Astrocyte (in vitro differentiated cells and primary cell): ENCODE results near the gene CCDC30. TPM values are rescaled to one million over a fixed set of nuclear protein-coding genes. Genes with fewer than 3 reads are reported as not detected.
"Not testable (repeated sequence)": the region's sequence is repeated elsewhere in the genome, so short reads cannot be mapped to it uniquely, and the experiment has no call there.

ENCODE experiments used
- DNase-seq: peaks from one replicate; pipeline ENCODE4 v3.0.0-alpha.2; 2010; ENCODE audit warnings: low read depth
- FAIRE-seq: peaks from 2 replicates; lab custom pipeline; 2011; peaks lifted over from hg19 to GRCh38; lab: Jason Lieb, UNC
- H2AFZ ChIP-seq: 2 replicates; pipeline ENCODE4 v1.6.0; 2012; ENCODE audit warnings: low read depth, low read length, inconsistent platforms
- H3K27ac ChIP-seq: 2 replicates; pipeline ENCODE4 v1.5.1; 2011; ENCODE audit warnings: low read depth, low read length, inconsistent platforms
- H3K27me3 ChIP-seq: 2 replicates; pipeline ENCODE4 v1.6.0; 2011; ENCODE audit warnings: low read length, inconsistent platforms; ENCODE audit not compliant: insufficient read depth
- H3K36me3 ChIP-seq: 2 replicates; pipeline ENCODE4 v1.5.1; 2011; ENCODE audit warnings: low read length, inconsistent platforms; ENCODE audit not compliant: insufficient read depth
- H3K4me1 ChIP-seq: 2 replicates; pipeline ENCODE4 v1.5.1; 2011; ENCODE audit warnings: low read length, inconsistent platforms; ENCODE audit not compliant: insufficient read depth
- H3K4me2 ChIP-seq: 2 replicates; pipeline ENCODE4 v1.6.0; 2012; ENCODE audit warnings: low read length, inconsistent platforms
- H3K4me3 ChIP-seq: 2 replicates; pipeline ENCODE4 v1.5.1; 2011; ENCODE audit warnings: low read depth, mild to moderate bottlenecking, low read length, inconsistent platforms; ENCODE audit not compliant: insufficient read depth
- H3K79me2 ChIP-seq: 2 replicates; pipeline ENCODE4 v1.6.0; 2012; ENCODE audit warnings: mild to moderate bottlenecking, low read length, inconsistent platforms; ENCODE audit not compliant: insufficient read depth
- H3K9ac ChIP-seq: 2 replicates; pipeline ENCODE4 v1.6.0; 2012; ENCODE audit warnings: mild to moderate bottlenecking, low read length, inconsistent platforms
- H3K9me3 ChIP-seq: 2 replicates; pipeline ENCODE4 v1.5.1; 2012; ENCODE audit warnings: low read depth, mild to moderate bottlenecking, low read length, inconsistent platforms; ENCODE audit not compliant: insufficient read depth
- H4K20me1 ChIP-seq: 2 replicates; pipeline ENCODE4 v1.6.0; 2012; ENCODE audit warnings: low read length, inconsistent platforms; ENCODE audit not compliant: insufficient read depth
- H3K27ac Mint-ChIP-seq: one replicate; pipeline ENCODE4 v1.8.0; 2021; ENCODE audit warnings: mild to moderate bottlenecking, mixed read lengths; ENCODE audit not compliant: unreplicated experiment
- H3K27me3 Mint-ChIP-seq: one replicate; pipeline ENCODE4 v1.8.0; 2021; ENCODE audit warnings: low read depth, mixed read lengths; ENCODE audit not compliant: unreplicated experiment
- H3K36me3 Mint-ChIP-seq: one replicate; pipeline ENCODE4 v1.8.0; 2021; ENCODE audit warnings: low read depth, mixed read lengths; ENCODE audit not compliant: unreplicated experiment
- H3K4me1 Mint-ChIP-seq: one replicate; pipeline ENCODE4 v1.8.0; 2021; ENCODE audit warnings: low read depth, mixed read lengths; ENCODE audit not compliant: unreplicated experiment
- H3K4me3 Mint-ChIP-seq: one replicate; pipeline ENCODE4 v1.8.0; 2021; ENCODE audit warnings: mild to moderate bottlenecking, moderate library complexity, mixed read lengths; ENCODE audit not compliant: unreplicated experiment
- H3K9me3 Mint-ChIP-seq: one replicate; pipeline ENCODE4 v1.8.0; 2021; ENCODE audit warnings: mild to moderate bottlenecking, mixed read lengths; ENCODE audit not compliant: unreplicated experiment
- CTCF ChIP-seq: IDR thresholded peaks from 2 replicates; pipeline ENCODE4 v1.5.1; 2011; ENCODE audit warnings: low read depth, mild to moderate bottlenecking, inconsistent platforms, low read length, moderate library complexity; ENCODE audit not compliant: insufficient read depth
- EZH2 ChIP-seq: IDR thresholded peaks from 2 replicates; pipeline ENCODE4 v1.6.1; 2012; ENCODE audit warnings: mild to moderate bottlenecking, low read length, inconsistent platforms; ENCODE audit not compliant: insufficient read depth
- total RNA-seq: library from RNA; stranded (reverse); gene quantifications from 2 replicates; pipeline ENCODE4 v1.2.1, GENCODE V29; 2021

CCDC30 gene
- total RNA-seq, 1 donor from 2014 or later, result 2.5 TPM

GRCh38 chr1:42627205-42627604, 164.1 kb downstream of the CCDC30 start:
- DNase-seq, H3K27ac ChIP-seq, H3K27ac Mint-ChIP-seq, H3K27me3 Mint-ChIP-seq, H3K36me3 Mint-ChIP-seq, H3K36me3 ChIP-seq, H3K9me3 ChIP-seq, H3K9ac ChIP-seq, H3K4me1 ChIP-seq, H3K27me3 ChIP-seq, H3K79me2 ChIP-seq, H3K9me3 Mint-ChIP-seq, H3K4me1 Mint-ChIP-seq, FAIRE-seq, H3K4me2 ChIP-seq, H2AFZ ChIP-seq, H3K4me3 ChIP-seq, H4K20me1 ChIP-seq, H3K4me3 Mint-ChIP-seq: not testable (repeated sequence)

GRCh38 chr1:42639116-42639515, 176.0 kb downstream of the CCDC30 start:
- no peak overlapping the region for H2AFZ ChIP-seq
- peaks cover 4% of the 10 kb centered on the region for H3K27me3 Mint-ChIP-seq
- no peaks in the 10 kb centered on the region for H3K9me3 ChIP-seq
- H3K79me2 ChIP-seq, result no peaks in the 10 kb centered on the region
- DNase-seq, result peak; percentile 36
- H3K4me3 ChIP-seq, result no peak overlapping the region
- no peak overlapping the region for H3K27ac ChIP-seq
- no peak overlapping the region for H3K9ac ChIP-seq
- no peak overlapping the region for H3K4me3 Mint-ChIP-seq
- H4K20me1 ChIP-seq, result no peaks in the 10 kb centered on the region
- H3K27ac Mint-ChIP-seq, result no peak overlapping the region
- TF ChIP-seq EZH2, result no peak
- no peak for TF ChIP-seq CTCF
- no peak overlapping the region for H3K4me2 ChIP-seq
- no peaks in the 10 kb centered on the region for H3K36me3 ChIP-seq
- H3K4me1 ChIP-seq, result no peaks in the 10 kb centered on the region
- H3K36me3 Mint-ChIP-seq, result no peaks in the 10 kb centered on the region
- H3K27me3 ChIP-seq, result no peaks in the 10 kb centered on the region
- FAIRE-seq, result no peak
- no peaks in the 10 kb centered on the region for H3K9me3 Mint-ChIP-seq
- H3K4me1 Mint-ChIP-seq, result no peaks in the 10 kb centered on the region

- Mint-ChIP-seq H3K27me3 (peaks cover 4% of the 10 kb centered on the region), H3K4me1 (peaks cover 4% of the 10 kb centered on the region), H3K36me3 (no peaks in the 10 kb centered on the region), H3K27ac (no peak overlapping the region), H3K9me3 (peaks cover 10% of the 10 kb centered on the region), H3K4me3 (no peak overlapping the region)
- Histone ChIP-seq H3K79me2 (no peaks in the 10 kb centered on the region), H3K9me3 (no peaks in the 10 kb centered on the region), H4K20me1 (no peaks in the 10 kb centered on the region), H3K27me3 (no peaks in the 10 kb centered on the region), H3K9ac (no peak overlapping the region), H3K4me1 (no peaks in the 10 kb centered on the region), H3K4me3 (no peak overlapping the region), H3K4me2 (no peak overlapping the region), H2AFZ (no peak overlapping the region), H3K27ac (no peak overlapping the region), H3K36me3 (no peaks in the 10 kb centered on the region)
- DNase-seq (no peak), FAIRE-seq (no peak)
- TF ChIP-seq EZH2 (no peak), CTCF (no peak)
Measured at GRCh38 chr1:42646056-42646455, 183.0 kb downstream of the CCDC30 start.
